ENCODE data around the gene C1orf105. TPM values are rescaled to one million over a fixed set of nuclear protein-coding genes. Genes with fewer than 3 reads are reported as not detected.

The C1orf105 gene
- total and polyA plus RNA-seq, 2 experiments from 2014 or later, result 0.23 to 2.2 TPM

DNA sequence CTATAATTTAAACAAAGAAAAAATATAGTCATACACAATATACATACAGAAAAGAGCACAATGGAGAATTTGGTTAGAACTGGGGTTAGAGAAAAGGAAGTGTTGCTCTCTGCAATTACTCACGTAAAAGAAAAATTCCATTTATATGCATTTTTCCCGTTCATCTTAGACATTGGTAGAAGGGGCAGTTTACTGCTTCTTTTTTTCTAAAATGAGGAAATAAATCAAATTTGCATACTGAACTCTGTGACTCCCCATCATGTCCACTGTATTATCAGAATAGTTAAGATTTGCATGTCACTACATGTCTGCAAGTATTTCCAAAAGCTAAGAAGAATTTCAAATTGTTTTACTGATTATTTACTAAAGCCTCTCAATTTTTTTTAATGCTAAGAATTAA is 44.1 kb upstream of the C1orf105 start:
- Histone ChIP-seq H3K4me2 (no peak overlapping the region), H3K36me3 (replicated peaks; ENCODE audit: insufficient read depth, low read depth) (no peaks in the 10 kb centered on the region), H3K4me3 (no peak overlapping the region), H2AFZ (no peak overlapping the region), H3K27me3 (no peaks in the 10 kb centered on the region), H4K20me1 (ENCODE audit: insufficient read depth, poor library complexity, severe bottlenecking) (no peaks in the 10 kb centered on the region), H3K4me1 (ENCODE audit: insufficient read depth) (peaks cover 24% of the 10 kb centered on the region), H3K9me2 (replicated peaks; ENCODE audit: insufficient read depth) (no peaks in the 10 kb centered on the region), H3K9me3 (ENCODE audit: low read depth) (no peaks in the 10 kb centered on the region), H3K79me2 (no peaks in the 10 kb centered on the region), H3K27ac (no peak overlapping the region)
- TF ChIP-seq EZH2phosphoT487 (IDR thresholded peaks at IDR 0.05; ENCODE audit: low read depth, severe bottlenecking, unreplicated experiment) (no peak), EZH2 (IDR thresholded peaks at IDR 0.05; ENCODE audit: borderline replicate concordance) (no peak)
- TF ChIP-seq, protein P1, sequence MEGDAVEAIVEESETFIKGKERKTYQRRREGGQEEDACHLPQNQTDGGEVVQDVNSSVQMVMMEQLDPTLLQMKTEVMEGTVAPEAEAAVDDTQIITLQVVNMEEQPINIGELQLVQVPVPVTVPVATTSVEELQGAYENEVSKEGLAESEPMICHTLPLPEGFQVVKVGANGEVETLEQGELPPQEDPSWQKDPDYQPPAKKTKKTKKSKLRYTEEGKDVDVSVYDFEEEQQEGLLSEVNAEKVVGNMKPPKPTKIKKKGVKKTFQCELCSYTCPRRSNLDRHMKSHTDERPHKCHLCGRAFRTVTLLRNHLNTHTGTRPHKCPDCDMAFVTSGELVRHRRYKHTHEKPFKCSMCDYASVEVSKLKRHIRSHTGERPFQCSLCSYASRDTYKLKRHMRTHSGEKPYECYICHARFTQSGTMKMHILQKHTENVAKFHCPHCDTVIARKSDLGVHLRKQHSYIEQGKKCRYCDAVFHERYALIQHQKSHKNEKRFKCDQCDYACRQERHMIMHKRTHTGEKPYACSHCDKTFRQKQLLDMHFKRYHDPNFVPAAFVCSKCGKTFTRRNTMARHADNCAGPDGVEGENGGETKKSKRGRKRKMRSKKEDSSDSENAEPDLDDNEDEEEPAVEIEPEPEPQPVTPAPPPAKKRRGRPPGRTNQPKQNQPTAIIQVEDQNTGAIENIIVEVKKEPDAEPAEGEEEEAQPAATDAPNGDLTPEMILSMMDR (IDR thresholded peaks at IDR 0.05; ENCODE audit: poor library complexity), result no peak
- no peak for DNase-seq (ENCODE audit: low spot score)
- 59% methylated on average over 2 of the region's 2 CpGs for WGBS (ENCODE audit: low lambda C conversion rate, missing lambda C conversion rate)

DNA sequence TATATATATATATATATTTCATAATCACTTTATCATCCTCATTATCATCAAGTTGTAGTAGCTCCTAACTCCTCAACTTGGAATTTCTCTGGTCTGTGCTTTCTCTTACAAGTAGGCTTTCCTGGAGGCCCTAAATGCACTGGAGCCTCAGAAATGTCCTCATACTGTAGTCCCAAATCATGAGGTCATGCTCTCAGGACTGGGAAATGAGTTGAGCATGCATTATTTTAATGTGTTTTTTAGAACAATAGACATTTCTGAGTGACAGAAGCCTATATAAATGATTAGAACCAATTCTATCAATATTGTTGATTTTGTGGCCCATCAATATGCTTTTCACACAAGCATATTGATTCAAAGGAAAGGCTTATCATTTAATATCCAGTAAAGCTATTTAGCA is 42.9 kb upstream of the C1orf105 start:
- no peaks in the 10 kb centered on the region for H3K27me3 ChIP-seq
- no peaks in the 10 kb centered on the region for H3K36me3 ChIP-seq (replicated peaks; ENCODE audit: insufficient read depth, low read depth)
- no peak overlapping the region for H2AFZ ChIP-seq
- DNase-seq (ENCODE audit: low spot score), result no peak
- H3K4me2 ChIP-seq, result no peak overlapping the region
- no peaks in the 10 kb centered on the region for H3K79me2 ChIP-seq
- TF ChIP-seq EZH2 (IDR thresholded peaks at IDR 0.05; ENCODE audit: borderline replicate concordance) (no peak), EZH2phosphoT487 (IDR thresholded peaks at IDR 0.05; ENCODE audit: low read depth, severe bottlenecking, unreplicated experiment) (no peak)
- no peaks in the 10 kb centered on the region for H3K9me2 ChIP-seq (replicated peaks; ENCODE audit: insufficient read depth)
- H3K27ac ChIP-seq, result no peak overlapping the region
- no peaks in the 10 kb centered on the region for H3K9me3 ChIP-seq (ENCODE audit: low read depth)
- peaks cover 34% of the 10 kb centered on the region for H3K4me1 ChIP-seq (ENCODE audit: insufficient read depth)
- H3K4me3 ChIP-seq, result no peak overlapping the region
- H4K20me1 ChIP-seq (ENCODE audit: insufficient read depth, poor library complexity, severe bottlenecking), result no peaks in the 10 kb centered on the region

DNA sequence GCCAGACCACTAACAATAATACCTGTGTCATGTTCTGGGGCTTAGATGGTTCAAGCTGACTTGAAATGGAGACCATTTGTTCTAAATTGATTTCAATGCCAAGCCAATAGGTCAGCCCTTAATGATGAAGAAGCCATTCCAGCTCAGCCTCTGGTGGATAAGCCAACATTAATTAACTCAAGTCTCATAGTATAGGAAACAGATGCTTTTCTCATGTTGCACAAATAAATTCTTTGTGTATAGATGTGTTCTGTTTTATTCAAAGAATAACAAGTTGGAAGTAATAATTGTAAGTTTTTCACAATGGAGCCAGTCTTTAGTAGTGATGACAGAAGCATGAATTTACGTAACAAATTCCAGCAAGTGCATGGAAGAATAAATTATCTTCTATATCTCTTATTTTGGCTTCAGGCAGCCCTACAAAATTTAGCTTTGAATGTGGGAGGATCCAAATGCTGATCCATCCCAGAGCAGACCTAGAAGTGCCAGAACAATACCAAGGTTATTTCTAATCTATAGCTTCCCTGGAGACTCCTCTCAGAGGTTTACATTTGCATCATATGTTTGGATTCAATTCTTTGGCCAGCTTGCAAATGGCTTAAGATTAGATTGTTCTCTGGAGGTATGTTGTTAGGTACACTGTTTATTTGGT is 42.2 kb upstream of the C1orf105 start:
- Histone ChIP-seq H3K4me3 (no peak overlapping the region), H3K27me3 (no peaks in the 10 kb centered on the region), H3K36me3 (replicated peaks; ENCODE audit: insufficient read depth, low read depth) (no peaks in the 10 kb centered on the region), H4K20me1 (ENCODE audit: insufficient read depth, poor library complexity, severe bottlenecking) (no peaks in the 10 kb centered on the region), H3K9me3 (ENCODE audit: low read depth) (no peaks in the 10 kb centered on the region), H3K9me2 (replicated peaks; ENCODE audit: insufficient read depth) (no peaks in the 10 kb centered on the region), H3K4me1 (ENCODE audit: insufficient read depth) (peaks cover 41% of the 10 kb centered on the region), H3K79me2 (no peaks in the 10 kb centered on the region), H3K4me2 (no peak overlapping the region), H2AFZ (no peak overlapping the region), H3K27ac (no peak overlapping the region)
- TF ChIP-seq EZH2 (IDR thresholded peaks at IDR 0.05; ENCODE audit: borderline replicate concordance), result no peak
- TF ChIP-seq EZH2phosphoT487 (IDR thresholded peaks at IDR 0.05; ENCODE audit: low read depth, severe bottlenecking, unreplicated experiment), result no peak
- DNase-seq (ENCODE audit: low spot score), result no peak
- 73% methylated on average over 1 of the region's 1 CpG for WGBS (ENCODE audit: low lambda C conversion rate, missing lambda C conversion rate)

DNA sequence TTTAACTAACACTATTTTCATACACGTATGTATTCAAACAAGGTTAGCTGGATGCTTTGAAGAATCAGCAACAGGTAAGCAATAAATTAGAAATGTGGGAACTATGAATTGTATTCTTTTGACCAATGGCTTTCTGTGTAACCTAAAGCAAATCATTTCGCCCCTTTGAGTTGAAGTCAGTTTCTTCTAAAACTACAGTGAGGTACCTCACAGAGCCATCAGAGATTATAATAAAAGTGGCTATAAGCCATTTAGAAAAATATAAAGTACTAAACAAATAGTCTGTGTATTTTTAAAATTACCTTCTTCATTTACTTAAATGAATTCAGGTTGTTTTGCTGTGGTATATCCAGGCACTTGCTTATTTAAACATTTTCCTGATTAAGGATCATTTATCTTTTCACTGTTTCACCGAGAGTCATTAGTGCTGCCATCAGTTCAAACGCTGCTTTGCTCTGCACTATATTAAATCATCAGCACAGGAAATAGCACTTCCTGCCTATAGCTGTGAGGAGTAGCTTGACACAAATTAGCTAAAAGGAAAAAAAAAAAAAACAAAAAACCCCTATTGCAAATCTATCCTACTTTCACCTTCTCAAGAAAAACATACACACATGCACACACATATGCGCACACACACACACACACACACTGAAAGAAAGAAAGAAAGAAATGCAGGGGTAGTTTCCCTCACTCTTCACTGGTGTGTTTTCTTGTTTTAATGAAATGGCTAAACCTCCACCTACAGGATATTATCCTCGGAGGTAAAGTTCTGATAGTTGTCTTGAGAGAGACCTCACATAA is 39.8 kb upstream of the C1orf105 start:
- no peaks in the 10 kb centered on the region for H3K27me3 ChIP-seq
- H3K27ac ChIP-seq, result peak overlapping the region; percentile 89
- no peaks in the 10 kb centered on the region for H3K79me2 ChIP-seq
- TF ChIP-seq EZH2 (IDR thresholded peaks at IDR 0.05; ENCODE audit: borderline replicate concordance) (no peak), EZH2phosphoT487 (IDR thresholded peaks at IDR 0.05; ENCODE audit: low read depth, severe bottlenecking, unreplicated experiment) (no peak)
- TF ChIP-seq, protein P1 (IDR thresholded peaks at IDR 0.05; ENCODE audit: poor library complexity), result no peak
- H3K4me2 ChIP-seq, result peak overlapping the region; percentile 47
- H3K9me2 ChIP-seq (replicated peaks; ENCODE audit: insufficient read depth), result no peaks in the 10 kb centered on the region
- DNase-seq (ENCODE audit: low spot score), result no peak
- 49% methylated on average over 6 of the region's 6 CpGs for WGBS (ENCODE audit: low lambda C conversion rate, missing lambda C conversion rate)
- H2AFZ ChIP-seq, result peak overlapping the region; percentile 46
- H3K9me3 ChIP-seq (ENCODE audit: low read depth), result no peaks in the 10 kb centered on the region
- H3K4me3 ChIP-seq, result no peak overlapping the region
- no peaks in the 10 kb centered on the region for H3K36me3 ChIP-seq (replicated peaks; ENCODE audit: insufficient read depth, low read depth)
- H4K20me1 ChIP-seq (ENCODE audit: insufficient read depth, poor library complexity, severe bottlenecking), result no peaks in the 10 kb centered on the region
- peaks cover 47% of the 10 kb centered on the region for H3K4me1 ChIP-seq (ENCODE audit: insufficient read depth)
